ENCODE data around the gene KEL. TPM values are rescaled to one million over a fixed set of nuclear protein-coding genes. Genes with fewer than 3 reads are reported as not detected.

Gene KEL
- total RNA-seq, 4 donors from 2014 or later, result 0.51 to 0.88 TPM; not detected in 2

DNA sequence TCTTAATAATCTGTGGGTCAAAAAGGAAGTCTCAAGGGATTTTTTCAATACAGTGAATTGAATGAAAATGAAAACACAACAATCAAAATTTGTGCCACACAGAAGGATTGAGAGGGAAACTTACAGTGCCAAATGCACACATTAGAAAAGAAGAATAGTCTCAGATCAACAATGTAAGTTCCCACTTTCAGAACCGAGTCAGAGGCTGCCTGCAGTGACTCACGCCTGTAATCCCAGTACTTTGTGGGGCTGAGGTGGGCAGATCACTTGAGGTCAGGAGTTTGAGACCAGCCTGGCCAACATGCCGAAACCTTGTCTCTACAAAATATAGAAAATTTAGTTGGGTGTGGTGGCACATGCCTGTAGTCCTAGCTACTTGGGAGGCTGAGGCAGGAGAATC is 12.5 kb upstream of the KEL start:
- TF ChIP-seq, protein P1, sequence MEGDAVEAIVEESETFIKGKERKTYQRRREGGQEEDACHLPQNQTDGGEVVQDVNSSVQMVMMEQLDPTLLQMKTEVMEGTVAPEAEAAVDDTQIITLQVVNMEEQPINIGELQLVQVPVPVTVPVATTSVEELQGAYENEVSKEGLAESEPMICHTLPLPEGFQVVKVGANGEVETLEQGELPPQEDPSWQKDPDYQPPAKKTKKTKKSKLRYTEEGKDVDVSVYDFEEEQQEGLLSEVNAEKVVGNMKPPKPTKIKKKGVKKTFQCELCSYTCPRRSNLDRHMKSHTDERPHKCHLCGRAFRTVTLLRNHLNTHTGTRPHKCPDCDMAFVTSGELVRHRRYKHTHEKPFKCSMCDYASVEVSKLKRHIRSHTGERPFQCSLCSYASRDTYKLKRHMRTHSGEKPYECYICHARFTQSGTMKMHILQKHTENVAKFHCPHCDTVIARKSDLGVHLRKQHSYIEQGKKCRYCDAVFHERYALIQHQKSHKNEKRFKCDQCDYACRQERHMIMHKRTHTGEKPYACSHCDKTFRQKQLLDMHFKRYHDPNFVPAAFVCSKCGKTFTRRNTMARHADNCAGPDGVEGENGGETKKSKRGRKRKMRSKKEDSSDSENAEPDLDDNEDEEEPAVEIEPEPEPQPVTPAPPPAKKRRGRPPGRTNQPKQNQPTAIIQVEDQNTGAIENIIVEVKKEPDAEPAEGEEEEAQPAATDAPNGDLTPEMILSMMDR (IDR thresholded peaks at IDR 0.05; ENCODE audit: low read depth), result no peak

DNA sequence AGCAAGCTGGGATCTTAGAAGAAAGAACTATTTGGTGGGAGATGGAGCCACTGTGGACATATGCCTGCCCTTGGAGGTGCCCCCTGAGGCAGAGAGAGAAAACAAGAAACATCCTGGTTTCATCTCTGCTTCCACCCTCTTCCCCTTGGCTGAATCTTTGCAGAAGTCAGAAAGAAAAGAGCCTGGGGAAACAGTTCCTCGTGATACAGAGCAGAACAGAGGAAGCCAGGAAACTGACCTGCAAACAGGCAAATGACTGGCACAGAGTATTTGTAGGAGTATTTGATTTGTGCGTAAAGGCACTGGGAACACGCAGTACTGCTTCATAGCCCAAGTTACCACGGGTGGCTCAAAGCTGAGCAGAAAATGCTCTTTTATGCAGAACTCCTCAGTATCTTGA is 7.0 kb upstream of the KEL start:
- TF ChIP-seq, protein P1 (IDR thresholded peaks at IDR 0.05; ENCODE audit: low read depth), result no peak

DNA sequence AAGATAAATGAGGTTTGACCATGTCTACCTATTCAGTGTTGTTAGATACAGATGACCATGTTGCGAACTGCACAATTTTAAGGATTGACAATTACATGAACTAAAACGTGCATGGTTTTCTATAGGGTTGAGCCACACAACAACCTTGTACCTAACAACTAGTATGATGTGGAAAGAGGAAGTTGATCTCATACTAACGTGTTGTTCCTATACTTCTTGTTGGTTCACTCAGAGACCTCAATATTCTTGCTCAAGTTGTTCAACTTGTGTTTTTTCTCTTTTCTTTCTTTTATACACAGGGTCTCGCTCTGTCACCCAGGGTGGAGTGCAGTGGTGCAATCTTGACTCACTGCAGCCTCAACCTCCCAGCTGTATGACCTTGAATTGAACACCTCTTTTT is 6.1 kb upstream of the KEL start:
- TF ChIP-seq, protein P1 (IDR thresholded peaks at IDR 0.05; ENCODE audit: low read depth), result no peak

DNA sequence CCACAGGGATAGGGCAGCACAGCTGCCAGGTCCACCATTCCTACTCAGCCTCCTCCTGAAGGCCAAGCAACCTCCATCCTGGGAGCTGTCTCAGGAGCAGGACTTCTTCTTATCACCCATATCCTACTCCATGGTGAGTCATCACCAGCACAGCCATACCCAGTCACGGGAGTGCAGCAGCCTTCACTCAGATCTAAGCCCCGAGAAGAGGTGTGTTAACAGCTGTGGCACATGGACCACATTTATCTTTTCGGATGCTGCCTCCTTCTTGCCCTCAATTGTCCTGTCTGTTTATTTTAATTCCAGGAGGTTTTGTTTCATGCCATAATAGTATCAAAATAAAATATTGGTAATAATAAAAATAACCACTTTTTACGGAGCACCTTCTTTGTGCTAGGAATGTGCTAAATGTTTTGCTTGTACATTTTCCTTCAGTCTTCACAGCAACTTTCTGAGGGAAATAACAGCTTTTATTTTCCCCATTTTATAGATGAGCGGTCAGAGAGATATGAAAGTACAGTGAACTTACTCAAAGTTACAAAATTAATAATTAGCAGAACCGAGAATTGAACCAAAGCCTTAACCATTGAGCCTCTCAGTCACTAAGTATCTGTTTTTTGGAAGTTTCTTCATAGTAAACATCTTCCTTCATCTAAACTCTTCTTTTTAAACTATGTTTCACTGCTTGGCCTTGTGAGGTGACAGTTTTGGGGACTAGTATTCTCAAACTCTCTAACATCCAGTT is 2.5 kb upstream of the KEL start:
- TF ChIP-seq, protein P1 (IDR thresholded peaks at IDR 0.05; ENCODE audit: low read depth), result no peak

DNA sequence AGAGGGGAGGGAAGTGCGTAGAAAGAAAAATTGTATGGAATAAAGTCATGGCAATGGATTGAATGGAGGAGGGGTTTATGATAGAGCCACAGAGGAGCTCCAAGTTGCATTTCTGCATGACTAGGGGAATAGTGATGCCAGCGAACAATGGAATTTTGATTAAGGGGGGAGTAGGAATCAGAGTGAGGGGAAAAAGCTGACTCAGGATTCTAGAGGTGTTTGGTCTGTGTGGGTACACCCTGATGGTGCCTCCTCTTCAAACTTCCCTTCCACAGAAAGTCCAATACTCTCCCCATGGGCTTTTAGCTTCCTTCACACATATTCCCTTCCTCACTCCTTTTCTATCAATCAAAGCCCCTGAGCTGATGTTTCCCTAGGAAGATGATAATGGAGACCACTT is 1.8 kb upstream of the KEL start:
- TF ChIP-seq, protein P1 (IDR thresholded peaks at IDR 0.05; ENCODE audit: low read depth), result no peak

DNA sequence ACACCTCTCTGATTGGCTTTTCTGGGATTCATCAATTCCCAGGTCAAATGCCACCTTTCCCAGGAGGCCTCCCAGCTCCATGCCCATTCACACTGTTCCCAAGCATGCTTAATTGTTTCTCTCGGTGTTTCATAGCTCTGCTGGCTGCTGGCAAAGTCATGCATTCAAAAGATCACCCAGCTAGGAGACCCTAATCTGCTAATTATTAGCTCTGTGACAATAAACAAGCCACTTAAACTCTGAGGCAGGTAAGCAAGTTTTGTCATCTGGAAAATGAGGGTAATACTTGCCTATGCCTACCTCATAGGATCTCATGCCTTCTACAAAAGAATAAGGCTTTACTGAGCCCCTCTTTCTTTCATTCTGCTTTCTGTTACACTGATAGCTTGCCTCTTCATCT is 828 bp upstream of the KEL start:
- TF ChIP-seq, protein P1 (IDR thresholded peaks at IDR 0.05; ENCODE audit: low read depth), result no peak

DNA sequence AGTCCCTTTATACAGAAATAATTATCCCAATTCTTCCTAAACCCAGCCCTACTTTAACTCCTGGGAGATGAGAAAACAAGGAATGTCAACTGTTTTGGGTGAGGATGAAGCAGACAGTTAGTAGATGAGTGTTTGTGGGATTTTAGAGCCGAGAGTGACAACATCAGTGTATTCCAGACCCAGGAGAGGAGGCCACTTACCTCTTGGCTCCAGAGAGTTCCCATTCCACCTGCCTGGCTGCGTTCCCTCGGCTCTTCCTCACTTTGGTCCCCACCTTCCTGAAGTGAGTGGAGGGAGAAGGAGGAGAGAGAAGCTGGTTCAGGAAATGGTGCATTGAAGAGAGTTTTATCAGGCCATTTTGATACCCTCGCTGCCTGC is 579 bp downstream of the KEL start:
- TF ChIP-seq, protein P1 (IDR thresholded peaks at IDR 0.05; ENCODE audit: low read depth), result no peak

Data from subcutaneous adipose tissue (tissue), 4 donors.